Stomach (tissue), 9 donors: ENCODE measurements around the gene NOXA1. TPM values are rescaled to one million over a fixed set of nuclear protein-coding genes. Genes with fewer than 3 reads are reported as not detected.

ENCODE experiments used
- DNase-seq, 2 donors: peaks; one replicate each; pipeline versions ENCODE4 v3.0.0 to v3.0.0-alpha.2; 2013 to 2019
- H3K27ac ChIP-seq, 5 donors: fragments of 200-600 bp in 4 of 5; sonication (generic) in 4 of 5; one replicate each; pipeline ENCODE4 v1.5.1; 2013 to 2019; ENCODE audit warnings: mild to moderate bottlenecking in 1 of 5, moderate library complexity in 1 of 5
- H3K27me3 ChIP-seq, 3 donors: fragments of 200-600 bp; sonication (generic); one replicate each; pipeline ENCODE4 v1.5.1; 2017 to 2019; ENCODE audit warnings: mixed run types in 1 of 3
- H3K36me3 ChIP-seq, 4 donors: fragments of 200-600 bp; sonication (generic); 1 replicate in 3 of 4; 2 replicates in 1 of 4; pipeline ENCODE4 v1.5.1; 2016 to 2019
- H3K4me1 ChIP-seq, 4 donors: fragments of 200-600 bp; sonication (generic); one replicate each; pipeline ENCODE4 v1.5.1; 2016 to 2019
- H3K4me3 ChIP-seq, 4 donors: fragments of 200-600 bp; sonication (generic) in 3 of 4; one replicate each; pipeline ENCODE4 v1.5.1; 2016 to 2019; ENCODE audit warnings: mild to moderate bottlenecking in 1 of 4
- H3K9me3 ChIP-seq, 4 donors: fragments of 200-600 bp; sonication (generic); one replicate each; pipeline ENCODE4 v1.5.1; 2016 to 2019
- CTCF ChIP-seq, 7 experiments: fragments of 450-650 bp in 4 of 7; fragments of 200-600 bp in 3 of 7; sonication (generic) in 3 of 7; IDR thresholded peaks; one replicate each; pipeline ENCODE4 v1.5.1; 2016 to 2019; ENCODE audit warnings: antibody characterized with exemption in 7 of 7, control low read depth in 2 of 7, mild to moderate bottlenecking in 1 of 7
- EP300 ChIP-seq: sonication (generic); formaldehyde crosslinking; IDR thresholded peaks from one replicate; pipeline ENCODE4 v1.6.1; 2017; ENCODE audit warnings: antibody characterized with exemption
- POLR2A ChIP-seq, 4 donors: fragments of 450-650 bp; IDR thresholded peaks; one replicate each; pipeline ENCODE4 v1.6.1; 2016; ENCODE audit warnings: antibody characterized with exemption in 4 of 4, control low read depth in 2 of 4, mild to moderate bottlenecking in 1 of 4, moderate library complexity in 1 of 4
- POLR2AphosphoS5 ChIP-seq, 3 donors: sonication (generic); formaldehyde crosslinking; IDR thresholded peaks; one replicate each; pipeline ENCODE4 v1.6.1; 2016; ENCODE audit warnings: antibody characterized with exemption in 3 of 3
- WGBS, 5 donors: extraction: QIAGEN DNeasy Blood & Tissue Kit in 3 of 5; methylation state at CpG; one replicate each; pipeline versions ENCODE4 v1.1.5 to v1.1.7; 2013 to 2018; 5-methylcytosine and 5-hydroxymethylcytosine counted together
- intact Hi-C: fragments of 100-400 bp; cut with DNase I; formaldehyde crosslinking; loops from one replicate; pipeline ENCODE4 v1.15.1; 2023; ENCODE audit warnings: low total_unique reads
- polyA plus RNA-seq, 3 donors: library from polyadenylated mRNA; stranded (reverse); fragments of 200-250 nt; gene quantifications; one replicate each; pipeline ENCODE4 v1.2.3, GENCODE V29; 2013
- total RNA-seq, 5 donors: library from RNA; depleted of rRNA; stranded (reverse); fragments of >200 nt; gene quantifications; one replicate each; pipeline versions ENCODE4 v1.1.0 to v1.2.3, GENCODE V29; 2014 to 2016
- donor health status: healthy with polysubstance abuse.
- donor health status: Bipolar disorder and iron deficiency.
- donor health status: healthy.

The NOXA1 gene
- total and polyA plus RNA-seq, 8 donors = 3.5 to 43.2 (median 14.7) TPM

GRCh38 chr9:137403269-137403668 lies 19.9 kb upstream of the NOXA1 start:
- DNase-seq = no peak
- intact Hi-C loops = loop anchor here (10.0 kb wide), 1 partner anchor 98 kb away; the partner anchor contains the start of gene NRARP

GRCh38 chr9:137404961-137405567 lies 18.1 kb upstream of the NOXA1 start:
- Histone ChIP-seq H3K27me3 (peaks cover 0 to 16% (median 5%) of the 10 kb centered on the region in 3 donors), H3K27ac (no peak overlapping the region), H3K4me3 (no peak overlapping the region), H3K9me3 (no peaks in the 10 kb centered on the region), H3K4me1 (peaks cover 17 to 24% (median 21%) of the 10 kb centered on the region in 4 donors), H3K36me3 (no peaks in the 10 kb centered on the region)
- intact Hi-C loops = loop anchor here (10.0 kb wide), 1 partner anchor 100 kb away; the partner anchor contains the start of gene NRARP
- DNase-seq = no peak
- WGBS, 5 donors = 87 to 97% (median 95%) methylated on average over 14 to 24 of the region's 24 CpGs
- TF ChIP-seq POLR2AphosphoS5 (IDR thresholded peaks at IDR 0.05) (no peak), EP300 (no peak), POLR2A (IDR thresholded peaks at IDR 0.05) (no peak), CTCF (IDR thresholded peaks at IDR 0.05) (no peak)

More at GRCh38 chr9:137403269-137403668, 19.9 kb upstream of the NOXA1 start:
- H3K27me3 ChIP-seq = peaks cover 0 to 16% (median 5%) of the 10 kb centered on the region in 3 donors
- 85 to 98% (median 95%) methylated on average over 9 to 15 of the region's 15 CpGs for WGBS, 5 donors
- H3K4me1 ChIP-seq = peaks cover 17 to 24% (median 21%) of the 10 kb centered on the region in 4 donors
- H3K36me3 ChIP-seq = peaks cover 0 to 4% (median 0%) of the 10 kb centered on the region in 4 donors
- no peak overlapping the region for H3K27ac ChIP-seq
- H3K9me3 ChIP-seq = no peaks in the 10 kb centered on the region
- no peak for TF ChIP-seq CTCF (IDR thresholded peaks at IDR 0.05)
- no peak for TF ChIP-seq EP300
- TF ChIP-seq POLR2AphosphoS5 (IDR thresholded peaks at IDR 0.05) = no peak
- TF ChIP-seq POLR2A (IDR thresholded peaks at IDR 0.05) = no peak
- no peak overlapping the region for H3K4me3 ChIP-seq

GRCh38 chr9:137405677-137406081 lies 17.5 kb upstream of the NOXA1 start:
- WGBS, 5 donors = 85 to 95% (median 92%) methylated on average over 11 of the region's 11 CpGs
- Histone ChIP-seq H3K4me3 (no peak overlapping the region), H3K9me3 (no peaks in the 10 kb centered on the region), H3K27ac (no peak overlapping the region), H3K36me3 (no peaks in the 10 kb centered on the region), H3K4me1 (peaks cover 17 to 26% (median 23%) of the 10 kb centered on the region in 4 donors), H3K27me3 (peaks cover 0 to 16% (median 5%) of the 10 kb centered on the region in 3 donors)
- intact Hi-C loops = loop anchor here (10.0 kb wide), 1 partner anchor 101 kb away; the partner anchor contains the start of gene NRARP
- no peak for DNase-seq
- TF ChIP-seq CTCF (IDR thresholded peaks at IDR 0.05) (no peak), POLR2A (IDR thresholded peaks at IDR 0.05) (no peak), POLR2AphosphoS5 (IDR thresholded peaks at IDR 0.05) (no peak), EP300 (no peak)

- Histone ChIP-seq H3K4me1 (peaks cover 21 to 32% (median 29%) of the 10 kb centered on the region in 4 donors), H3K4me3 (peak overlapping the region; percentile 39 to 47 (median 40)), H3K27me3 (peaks cover 0 to 16% (median 5%) of the 10 kb centered on the region in 3 donors), H3K27ac (peak overlapping the region in 2 of 5 donors; percentile 9 to 67), H3K9me3 (no peaks in the 10 kb centered on the region), H3K36me3 (no peaks in the 10 kb centered on the region)
- TF ChIP-seq POLR2AphosphoS5 (IDR thresholded peaks at IDR 0.05) = no peak
- no peak for TF ChIP-seq CTCF (IDR thresholded peaks at IDR 0.05)
- intact Hi-C loops = loop anchor here (10.0 kb wide), 1 partner anchor 101 kb away; the partner anchor contains the start of gene NRARP
- WGBS, 5 donors = 32 to 42% (median 40%) methylated on average over 18 to 20 of the region's 20 CpGs
- DNase-seq = no peak
Measured at GRCh38 chr9:137406085-137406760, 17.0 kb upstream of the NOXA1 start.
